BE2C (cell line): Measurements from ENCODE around the gene TNFAIP8.

ENCODE experiments used
- DNase-seq: peaks from one replicate; pipeline ENCODE4 v3.0.0-alpha.2; 2020
- H3K27me3 ChIP-seq: fragments of 250-450 bp; sonication (Bioruptor Pico); 2 replicates; pipeline ENCODE4 v1.5.1; 2020; ENCODE audit warnings: mild to moderate bottlenecking
- H3K36me3 ChIP-seq: fragments of 250-450 bp; sonication (Bioruptor Pico); 2 replicates; pipeline ENCODE4 v1.5.1; 2020; ENCODE audit warnings: mild to moderate bottlenecking
- H3K4me1 ChIP-seq: fragments of 250-450 bp; sonication (Bioruptor Pico); 2 replicates; pipeline ENCODE4 v1.5.1; 2020
- H3K4me3 ChIP-seq: 2 replicates; pipeline ENCODE4 v1.5.1; 2011; ENCODE audit warnings: low read depth, low read length
- H3K9me3 ChIP-seq: fragments of 250-450 bp; sonication (Bioruptor Pico); 2 replicates; pipeline ENCODE4 v1.5.1; 2020
- TF ChIP-seq, protein P1 (sequence below): IDR thresholded peaks from 2 replicates; pipeline ENCODE4 v1.5.1; 2012; ENCODE audit warnings: mild to moderate bottlenecking, low read depth, low read length

TNFAIP8 gene

DNA sequence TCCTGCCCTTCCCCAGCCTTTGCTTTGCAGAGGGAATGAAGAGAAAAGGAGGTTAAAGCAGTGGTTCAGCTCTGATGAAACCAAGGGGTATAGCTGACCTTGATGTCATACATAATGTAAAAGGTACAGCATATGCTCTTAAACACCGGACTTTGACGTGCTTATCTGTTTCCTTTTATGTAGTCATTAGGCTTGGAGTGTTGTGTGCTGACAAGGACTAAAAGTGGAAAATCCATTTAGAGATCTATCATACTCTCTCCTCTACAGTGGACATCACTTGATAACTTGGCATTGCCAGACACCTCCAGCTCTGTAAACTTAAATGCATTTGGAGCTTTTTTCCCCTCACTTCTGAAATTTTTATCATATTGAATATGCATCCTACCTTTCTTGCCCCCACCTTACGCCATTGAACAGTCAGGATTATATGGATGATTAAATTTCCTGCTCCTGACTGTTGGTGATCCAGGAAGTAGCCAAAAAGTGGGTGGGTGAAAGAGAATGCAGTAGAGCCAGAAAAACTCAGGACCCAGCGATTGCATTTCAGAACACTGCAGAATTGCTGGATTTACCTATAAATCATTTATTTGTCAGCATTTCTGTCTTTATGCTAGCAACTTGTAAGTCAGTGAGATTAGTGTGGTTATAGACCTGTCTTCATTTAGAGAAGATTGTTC, 4.1 kb downstream of the TNFAIP8 start:
- Histone ChIP-seq H3K36me3 (no peaks in the 10 kb centered on the region), H3K9me3 (no peaks in the 10 kb centered on the region), H3K4me3 (no peak overlapping the region), H3K4me1 (no peaks in the 10 kb centered on the region), H3K27me3 (peaks cover 41% of the 10 kb centered on the region)
- TF ChIP-seq, protein P1, sequence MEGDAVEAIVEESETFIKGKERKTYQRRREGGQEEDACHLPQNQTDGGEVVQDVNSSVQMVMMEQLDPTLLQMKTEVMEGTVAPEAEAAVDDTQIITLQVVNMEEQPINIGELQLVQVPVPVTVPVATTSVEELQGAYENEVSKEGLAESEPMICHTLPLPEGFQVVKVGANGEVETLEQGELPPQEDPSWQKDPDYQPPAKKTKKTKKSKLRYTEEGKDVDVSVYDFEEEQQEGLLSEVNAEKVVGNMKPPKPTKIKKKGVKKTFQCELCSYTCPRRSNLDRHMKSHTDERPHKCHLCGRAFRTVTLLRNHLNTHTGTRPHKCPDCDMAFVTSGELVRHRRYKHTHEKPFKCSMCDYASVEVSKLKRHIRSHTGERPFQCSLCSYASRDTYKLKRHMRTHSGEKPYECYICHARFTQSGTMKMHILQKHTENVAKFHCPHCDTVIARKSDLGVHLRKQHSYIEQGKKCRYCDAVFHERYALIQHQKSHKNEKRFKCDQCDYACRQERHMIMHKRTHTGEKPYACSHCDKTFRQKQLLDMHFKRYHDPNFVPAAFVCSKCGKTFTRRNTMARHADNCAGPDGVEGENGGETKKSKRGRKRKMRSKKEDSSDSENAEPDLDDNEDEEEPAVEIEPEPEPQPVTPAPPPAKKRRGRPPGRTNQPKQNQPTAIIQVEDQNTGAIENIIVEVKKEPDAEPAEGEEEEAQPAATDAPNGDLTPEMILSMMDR: no peak
- DNase-seq: no peak

DNA sequence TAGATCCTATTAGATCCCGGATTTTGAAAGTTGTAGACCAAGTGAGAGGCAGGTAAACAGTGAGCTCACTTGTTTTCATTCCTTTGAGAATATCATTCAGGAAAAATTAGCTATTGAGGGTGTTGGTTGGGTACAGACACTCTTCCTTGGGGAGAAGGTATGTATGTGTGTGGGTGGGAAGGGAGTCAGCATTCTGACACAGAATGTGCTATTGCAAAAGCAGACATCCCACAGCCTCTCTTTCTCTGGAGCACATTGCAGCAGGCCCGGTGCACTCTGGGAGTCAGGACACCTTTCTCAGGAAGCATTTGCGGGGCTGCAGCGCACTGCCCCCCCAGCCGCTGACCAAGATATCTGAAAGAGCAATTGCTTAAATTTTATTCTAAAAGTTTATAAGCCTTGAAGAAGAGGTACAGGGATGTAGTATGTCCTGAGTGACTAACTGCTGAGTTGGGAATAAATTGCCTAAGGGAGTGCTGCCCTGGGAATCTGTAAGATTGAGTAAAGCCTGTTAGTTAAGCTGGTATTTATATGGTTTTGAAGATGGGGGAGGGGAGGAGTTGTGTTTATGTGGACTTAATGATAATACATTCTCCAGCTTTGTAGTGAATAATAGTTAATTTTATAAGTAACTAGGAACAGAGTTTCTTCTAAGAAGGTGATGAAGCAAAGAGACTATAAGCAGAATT, 5.2 kb downstream of the TNFAIP8 start:
- no peak for DNase-seq
- no peaks in the 10 kb centered on the region for H3K9me3 ChIP-seq
- H3K4me1 ChIP-seq: no peaks in the 10 kb centered on the region
- H3K36me3 ChIP-seq: no peaks in the 10 kb centered on the region
- peaks cover 30% of the 10 kb centered on the region for H3K27me3 ChIP-seq
- TF ChIP-seq, protein P1: no peak
- H3K4me3 ChIP-seq: no peak overlapping the region

DNA sequence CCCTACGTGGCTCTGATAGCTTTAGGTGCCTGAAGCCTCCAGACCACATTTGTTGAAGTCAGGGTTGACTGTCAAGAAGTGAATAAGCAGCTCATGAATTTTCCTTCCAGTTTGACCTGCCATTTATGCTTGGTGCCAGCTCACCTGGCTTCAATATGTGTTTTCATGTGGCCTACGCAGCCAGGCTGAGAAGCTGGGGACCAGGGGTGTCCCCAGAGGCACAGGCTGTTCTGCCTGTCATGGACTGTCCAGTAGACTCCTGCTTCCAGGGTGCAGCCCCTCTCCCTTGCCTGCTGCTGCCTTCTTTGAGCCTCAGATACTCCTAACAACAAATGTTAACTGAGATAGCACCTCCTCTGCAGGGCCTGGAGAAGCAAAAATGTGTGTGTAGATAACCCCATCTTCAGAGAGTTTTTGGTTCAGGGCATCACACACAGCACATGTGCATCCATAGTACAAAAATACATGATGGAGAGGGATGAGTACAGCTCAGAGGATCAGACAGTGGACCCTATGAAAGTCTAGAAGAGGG, 5.8 kb downstream of the TNFAIP8 start:
- no peaks in the 10 kb centered on the region for H3K9me3 ChIP-seq
- H3K27me3 ChIP-seq: peaks cover 23% of the 10 kb centered on the region
- H3K4me1 ChIP-seq: no peaks in the 10 kb centered on the region
- H3K36me3 ChIP-seq: no peaks in the 10 kb centered on the region
- TF ChIP-seq, protein P1: no peak
- no peak overlapping the region for H3K4me3 ChIP-seq
- no peak for DNase-seq

DNA sequence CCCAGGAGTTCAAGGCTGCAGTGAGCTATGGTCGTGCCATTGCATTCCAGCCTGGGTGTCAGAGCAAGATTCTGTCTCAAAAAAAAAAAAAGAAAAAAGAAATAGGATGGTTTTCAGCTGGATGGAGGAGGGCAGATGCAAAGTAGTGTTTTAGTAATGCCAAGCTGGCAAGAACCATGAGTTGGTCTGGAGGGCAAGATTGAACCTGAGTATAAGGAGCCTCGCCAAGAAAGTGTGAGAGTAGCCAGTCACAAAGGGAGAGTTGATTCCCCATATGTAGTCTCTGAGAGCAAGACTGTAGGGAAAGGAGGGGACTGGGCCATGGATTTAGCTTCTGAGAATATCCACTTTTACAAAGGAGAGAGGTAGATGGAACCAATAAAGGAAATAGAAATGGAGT, 6.9 kb downstream of the TNFAIP8 start:
- H3K4me1 ChIP-seq: no peaks in the 10 kb centered on the region

DNA sequence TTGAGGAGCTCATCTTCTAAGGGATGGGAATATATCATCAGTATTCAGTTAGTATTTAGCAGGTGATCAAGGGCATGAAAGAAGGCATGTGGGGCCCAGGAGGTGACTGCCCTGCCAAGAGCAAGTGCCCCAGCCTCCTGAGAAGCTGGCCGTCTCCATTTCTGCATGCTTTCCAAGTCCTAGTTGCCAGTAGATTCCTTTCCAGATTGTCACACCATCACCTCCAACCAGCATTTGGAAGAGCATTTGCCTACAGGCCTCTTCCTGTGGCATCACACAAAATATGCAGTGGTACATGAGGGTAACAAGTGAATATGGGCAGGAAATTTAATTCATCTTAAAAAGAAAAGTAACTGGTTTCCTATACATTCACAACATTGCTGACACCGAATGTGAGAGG, 7.5 kb downstream of the TNFAIP8 start:
- Histone ChIP-seq H3K4me3 (no peak overlapping the region), H3K27me3 (peaks cover 8% of the 10 kb centered on the region), H3K9me3 (no peaks in the 10 kb centered on the region), H3K4me1 (no peaks in the 10 kb centered on the region), H3K36me3 (no peaks in the 10 kb centered on the region)
- DNase-seq: no peak
- TF ChIP-seq, protein P1: no peak

More for the DNA sequence above, 6.9 kb downstream of the TNFAIP8 start:
- no peaks in the 10 kb centered on the region for H3K36me3 ChIP-seq
- no peak overlapping the region for H3K4me3 ChIP-seq
- H3K27me3 ChIP-seq: peaks cover 13% of the 10 kb centered on the region
- H3K9me3 ChIP-seq: no peaks in the 10 kb centered on the region
- TF ChIP-seq, protein P1: no peak
- DNase-seq: no peak

DNA sequence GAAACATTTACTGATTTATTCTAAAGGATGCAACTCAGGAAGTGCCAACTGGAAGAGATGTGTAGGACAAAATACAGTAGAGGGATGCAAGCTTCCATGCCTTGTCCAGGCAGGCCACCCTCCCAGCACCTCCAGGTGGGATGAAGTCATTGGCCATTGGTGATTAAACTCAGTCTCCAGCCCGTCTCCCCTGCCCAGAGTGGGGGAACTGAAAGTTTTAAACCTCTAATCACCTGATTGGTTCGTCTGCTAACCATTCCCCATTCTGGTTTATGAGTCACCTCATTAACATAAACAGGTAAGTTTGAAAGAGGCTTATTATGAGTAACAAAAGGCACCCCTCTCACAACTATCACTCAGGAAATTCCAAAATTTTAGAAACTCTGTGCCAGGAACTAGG, 8.1 kb downstream of the TNFAIP8 start:
- Histone ChIP-seq H3K27me3 (peaks cover 2% of the 10 kb centered on the region), H3K4me1 (no peaks in the 10 kb centered on the region), H3K4me3 (no peak overlapping the region), H3K36me3 (no peaks in the 10 kb centered on the region), H3K9me3 (no peaks in the 10 kb centered on the region)
- TF ChIP-seq, protein P1: no peak
- no peak for DNase-seq
